ENCODE data around the gene RAB7B. TPM values are rescaled to one million over a fixed set of nuclear protein-coding genes. Genes with fewer than 3 reads are reported as not detected.

RAB7B gene
- total RNA-seq, 2 donors from 2014 or later: 0.78 TPM; not detected in 1

GRCh38 chr1:205971082-205971481, 32.1 kb downstream of the RAB7B start:
- 8 to 28% methylated on average over 4 of the region's 4 CpGs for WGBS, 2 donors
- H3K27me3 ChIP-seq: no peaks in the 10 kb centered on the region
- no peaks in the 10 kb centered on the region for H3K9me3 ChIP-seq
- TF ChIP-seq POLR2A (IDR thresholded peaks at IDR 0.05): no peak
- DNase-seq (no peak), ATAC-seq (no peak)
- peaks cover 8% of the 10 kb centered on the region for H3K4me1 ChIP-seq
- no peaks in the 10 kb centered on the region for H3K36me3 ChIP-seq (replicated peaks in 1 of 2; ENCODE audit: insufficient read depth in 1 of 2, low read depth in 2 of 2)
- H3K27ac ChIP-seq: no peak overlapping the region
- intact Hi-C loops (cut with DNase I): loop anchor here (10.0 kb wide), 1 partner anchor 306 kb away; no protein-coding TSS in a partner anchor
- no peak overlapping the region for H3K4me3 ChIP-seq

DNA sequence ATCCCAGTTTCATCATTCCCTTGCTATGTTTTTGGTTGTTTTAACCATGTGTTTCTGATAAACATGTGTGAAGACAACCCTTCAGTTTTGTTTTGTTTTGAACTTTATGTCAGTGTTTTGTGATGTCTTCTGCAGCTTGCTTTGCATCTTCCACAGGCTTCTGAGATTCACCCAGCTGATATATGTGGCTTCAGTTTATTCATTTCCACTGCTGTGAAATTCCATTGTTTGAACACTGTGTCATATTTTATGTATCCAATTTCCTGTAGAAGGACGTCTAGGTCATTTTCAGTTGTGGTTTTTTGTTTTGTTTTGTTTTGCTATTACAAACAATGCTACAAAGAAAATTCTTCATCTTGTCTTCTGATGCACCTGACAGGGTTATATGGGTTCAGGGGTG, 32.7 kb downstream of the RAB7B start:
- TF ChIP-seq CTCF (IDR thresholded peaks at IDR 0.05) (no peak), POLR2A (IDR thresholded peaks at IDR 0.05) (no peak)
- Histone ChIP-seq H3K27me3 (no peaks in the 10 kb centered on the region), H3K9me3 (no peaks in the 10 kb centered on the region), H3K4me1 (peaks cover 8% of the 10 kb centered on the region), H3K4me3 (no peak overlapping the region), H3K27ac (no peak overlapping the region), H3K36me3 (replicated peaks in 1 of 2; ENCODE audit: insufficient read depth in 1 of 2, low read depth in 2 of 2) (no peaks in the 10 kb centered on the region)
- intact Hi-C loops (cut with DNase I): loop anchor here (10.0 kb wide), 1 partner anchor 306 kb away; no protein-coding TSS in a partner anchor
- 15 to 16% methylated on average over 1 of the region's 1 CpG for WGBS, 2 donors
- ATAC-seq (no peak), DNase-seq (no peak)

GRCh38 chr1:205969229-205969628, 34.0 kb downstream of the RAB7B start:
- Histone ChIP-seq H3K9me3 (no peaks in the 10 kb centered on the region), H3K36me3 (replicated peaks in 1 of 2; ENCODE audit: insufficient read depth in 1 of 2, low read depth in 2 of 2) (no peaks in the 10 kb centered on the region), H3K27ac (no peak overlapping the region), H3K4me3 (no peak overlapping the region), H3K4me1 (peaks cover 8% of the 10 kb centered on the region), H3K27me3 (no peaks in the 10 kb centered on the region)
- ATAC-seq: no peak
- DNase-seq: no peak
- WGBS, 2 donors: 86 to 92% methylated on average over 8 of the region's 8 CpGs
- no peak for TF ChIP-seq CTCF (IDR thresholded peaks at IDR 0.05)
- no peak for TF ChIP-seq POLR2A (IDR thresholded peaks at IDR 0.05)
- intact Hi-C loops (cut with DNase I): no loop called here

- DNase-seq: no peak
- TF ChIP-seq CTCF (IDR thresholded peaks at IDR 0.05) (no peak), POLR2A (IDR thresholded peaks at IDR 0.05) (no peak)
- ATAC-seq: no peak
- H3K9me3 ChIP-seq: no peaks in the 10 kb centered on the region
- H3K27ac ChIP-seq: no peak overlapping the region
- no peak overlapping the region for H3K4me3 ChIP-seq
- no peaks in the 10 kb centered on the region for H3K36me3 ChIP-seq (replicated peaks in 1 of 2; ENCODE audit: insufficient read depth in 1 of 2, low read depth in 2 of 2)
- WGBS, 2 donors: 79 to 83% methylated on average over 10 of the region's 10 CpGs
- intact Hi-C loops (cut with DNase I): no loop called here
- H3K4me1 ChIP-seq: peaks cover 8% of the 10 kb centered on the region
- H3K27me3 ChIP-seq: no peaks in the 10 kb centered on the region
These were observed 35.5 kb downstream of the RAB7B start for GRCh38 chr1:205967554-205968335.

- intact Hi-C loops (cut with DNase I): no loop called here
- TF ChIP-seq CTCF (IDR thresholded peaks at IDR 0.05) (no peak), POLR2A (IDR thresholded peaks at IDR 0.05) (no peak)
- no peak for DNase-seq
These were observed 37.9 kb downstream of the RAB7B start for GRCh38 chr1:205965036-205965884.

More at GRCh38 chr1:205965036-205965884, 37.9 kb downstream of the RAB7B start:
- no peaks in the 10 kb centered on the region for H3K9me3 ChIP-seq
- H3K27me3 ChIP-seq: no peaks in the 10 kb centered on the region
- H3K36me3 ChIP-seq (replicated peaks in 1 of 2; ENCODE audit: insufficient read depth in 1 of 2, low read depth in 2 of 2): no peaks in the 10 kb centered on the region
- H3K4me3 ChIP-seq: no peak overlapping the region
- ATAC-seq: no peak
- H3K27ac ChIP-seq: no peak overlapping the region
- 86% methylated on average over 13 of the region's 13 CpGs for WGBS, 2 donors
- peaks cover 14% of the 10 kb centered on the region for H3K4me1 ChIP-seq

Data from body of pancreas (tissue), 4 donors.